Measurements from ENCODE around the gene PNKP.

Gene PNKP

GRCh38 chr19:49857061-49857837 is 10.1 kb downstream of the PNKP start:
- no peak for DNase-seq

- DNase-seq, result no peak
Measured at GRCh38 chr19:49856574-49857021, 10.8 kb downstream of the PNKP start.

DNA sequence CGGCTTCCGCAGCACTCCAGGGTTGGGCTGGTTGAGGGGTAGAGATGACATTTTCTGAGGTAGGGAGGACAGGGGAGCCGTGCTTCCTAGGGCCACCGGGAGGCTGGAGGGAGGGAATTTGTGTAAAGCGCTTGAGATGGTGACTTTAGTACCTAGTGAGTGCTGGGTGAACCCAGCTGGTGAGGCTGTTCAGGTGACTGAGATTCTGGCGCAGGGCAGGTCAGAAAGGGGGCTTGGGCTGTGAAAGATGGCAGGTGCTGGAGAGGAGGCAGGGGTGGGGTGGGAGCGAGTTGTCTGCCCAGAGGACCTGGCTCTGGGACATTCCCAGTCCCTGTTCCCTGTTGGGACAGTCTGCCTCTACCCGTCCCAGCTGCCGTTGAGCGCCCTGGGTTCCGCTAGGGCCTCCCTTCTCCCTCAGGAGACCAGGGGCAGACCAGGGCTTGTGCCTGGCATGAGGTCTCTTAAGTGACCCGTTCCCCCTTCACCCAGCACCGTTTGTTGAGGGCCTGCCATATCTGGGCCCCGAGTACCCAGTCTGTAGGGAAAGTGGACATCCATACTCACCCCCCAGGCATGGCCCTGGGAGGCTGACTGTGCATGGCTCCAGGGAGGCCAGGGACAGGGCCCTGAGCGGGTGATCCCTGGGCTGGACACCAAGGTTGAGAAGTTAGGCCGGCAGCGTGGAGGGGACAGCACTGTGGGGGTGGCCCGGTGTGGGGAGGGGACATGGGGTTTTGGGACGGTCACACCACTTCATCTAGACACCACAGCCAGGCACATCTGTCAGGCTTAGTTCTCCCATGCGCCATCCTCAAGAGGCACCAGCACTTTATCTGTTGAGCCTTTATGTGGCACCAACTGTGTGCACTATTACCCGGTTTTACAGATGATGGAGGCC is 11.5 kb downstream of the PNKP start:
- DNase-seq, result no peak

DNA sequence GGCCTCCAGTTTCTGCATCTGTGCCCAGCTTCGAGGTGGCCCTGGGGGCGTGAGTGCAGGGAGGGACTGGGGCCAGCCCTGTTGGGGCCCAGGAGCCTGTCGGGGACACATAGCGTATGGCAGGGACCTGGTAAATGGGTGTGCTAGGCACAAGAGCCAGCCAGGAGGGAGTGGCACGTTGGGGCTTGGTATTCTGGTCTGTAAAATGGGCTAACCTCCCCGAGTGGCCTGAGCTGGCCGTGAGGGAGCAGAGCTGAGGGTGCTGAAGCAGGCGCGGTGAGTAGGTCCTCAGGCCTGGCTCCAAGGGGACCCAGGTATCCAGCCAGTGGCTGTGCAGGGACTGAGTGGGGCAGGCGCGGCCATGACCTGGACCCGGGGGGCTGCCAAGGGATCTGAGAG is 12.1 kb downstream of the PNKP start:
- no peak for DNase-seq

- no peak for DNase-seq
Measured at GRCh38 chr19:49854378-49855263, 12.8 kb downstream of the PNKP start.

DNA sequence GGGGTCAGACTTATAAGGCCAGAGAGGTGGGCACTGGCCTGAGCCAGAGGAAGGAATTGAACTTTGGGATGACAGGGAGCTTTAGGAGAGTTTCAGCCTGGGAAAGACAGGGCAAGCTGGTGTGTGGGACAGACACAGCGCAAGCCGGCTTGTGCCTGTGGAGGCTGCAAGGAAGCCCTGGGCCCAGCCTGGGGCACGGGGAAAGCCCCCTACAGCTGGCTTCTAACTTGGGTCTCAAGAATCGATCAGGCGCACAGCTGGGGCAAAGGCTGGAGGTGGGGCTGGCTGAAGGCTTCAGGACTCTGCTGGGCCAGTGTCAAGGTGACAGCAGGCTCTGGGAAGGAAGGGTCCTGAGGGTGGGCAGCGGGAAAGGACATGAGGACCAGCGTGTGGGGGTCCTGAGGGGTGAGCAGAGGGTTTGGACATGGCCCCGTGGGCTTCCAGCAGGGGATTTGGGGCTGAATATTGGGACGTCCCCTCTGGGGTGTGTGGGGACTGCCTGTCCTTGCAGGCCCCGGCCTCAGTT is 13.5 kb downstream of the PNKP start:
- no peak for DNase-seq

DNA sequence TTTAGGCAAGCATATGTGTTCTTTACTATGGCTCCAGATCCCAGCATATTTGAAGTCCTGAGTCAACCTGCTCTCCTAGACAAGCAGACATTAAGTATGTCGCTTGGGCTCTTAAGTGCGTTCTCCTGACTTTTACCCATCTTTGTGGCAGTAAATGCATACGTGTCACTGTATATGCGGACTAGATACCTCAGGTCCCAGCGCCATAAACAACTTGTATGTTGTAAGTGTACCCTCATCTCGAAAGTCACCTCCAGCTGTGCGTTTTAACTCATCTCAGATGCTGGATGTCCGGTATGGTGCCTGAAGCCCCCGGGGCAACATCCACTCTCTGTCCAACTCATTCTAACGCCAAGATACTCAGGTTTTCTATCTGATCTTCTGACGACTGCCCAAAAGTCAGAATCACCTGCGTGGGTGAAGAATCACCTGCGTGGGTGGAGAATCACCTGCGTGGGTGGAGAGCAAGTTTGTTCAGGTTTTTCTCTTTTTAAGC is 14.7 kb downstream of the PNKP start:
- no peak for DNase-seq

DNA sequence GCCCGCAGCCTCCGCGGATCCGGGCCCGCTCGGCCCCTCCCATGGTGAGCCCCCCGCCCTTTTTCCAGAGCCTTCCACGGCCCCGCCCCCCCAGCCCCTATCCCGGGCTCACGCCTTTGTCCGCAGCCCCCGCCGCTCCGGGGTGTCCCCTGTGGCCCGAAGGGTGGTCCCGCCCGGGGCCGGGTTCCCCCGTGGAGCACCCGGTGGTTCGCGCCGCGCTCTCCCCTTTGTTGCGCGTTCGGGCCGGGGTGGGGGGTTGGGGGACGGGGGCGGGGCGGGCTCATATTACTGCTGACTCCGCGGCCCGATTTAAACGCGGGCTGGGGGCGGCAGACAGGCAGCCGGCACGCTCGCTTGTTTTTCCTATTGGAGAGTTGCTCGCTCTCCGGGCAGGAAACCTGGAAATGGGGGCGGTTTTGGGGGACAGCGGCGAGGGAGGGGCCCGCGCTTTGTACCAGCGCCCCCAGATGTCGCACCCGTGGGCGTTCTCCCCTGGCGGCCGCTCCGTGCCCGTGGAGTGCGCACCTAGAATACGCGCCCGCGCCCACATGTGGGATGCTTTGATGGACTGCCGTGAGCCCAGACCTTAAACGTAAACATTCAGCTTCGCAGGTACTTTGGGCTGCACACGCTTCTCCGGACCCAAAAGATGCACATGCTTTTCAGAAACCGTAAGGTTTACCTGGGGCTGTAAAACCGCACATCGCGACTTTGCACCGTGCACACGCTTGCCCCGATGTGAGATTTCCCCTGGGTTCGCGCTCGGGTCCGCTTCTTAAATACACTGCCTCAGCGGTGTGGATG is 15.7 kb downstream of the PNKP start:
- DNase-seq, result no peak

DNA sequence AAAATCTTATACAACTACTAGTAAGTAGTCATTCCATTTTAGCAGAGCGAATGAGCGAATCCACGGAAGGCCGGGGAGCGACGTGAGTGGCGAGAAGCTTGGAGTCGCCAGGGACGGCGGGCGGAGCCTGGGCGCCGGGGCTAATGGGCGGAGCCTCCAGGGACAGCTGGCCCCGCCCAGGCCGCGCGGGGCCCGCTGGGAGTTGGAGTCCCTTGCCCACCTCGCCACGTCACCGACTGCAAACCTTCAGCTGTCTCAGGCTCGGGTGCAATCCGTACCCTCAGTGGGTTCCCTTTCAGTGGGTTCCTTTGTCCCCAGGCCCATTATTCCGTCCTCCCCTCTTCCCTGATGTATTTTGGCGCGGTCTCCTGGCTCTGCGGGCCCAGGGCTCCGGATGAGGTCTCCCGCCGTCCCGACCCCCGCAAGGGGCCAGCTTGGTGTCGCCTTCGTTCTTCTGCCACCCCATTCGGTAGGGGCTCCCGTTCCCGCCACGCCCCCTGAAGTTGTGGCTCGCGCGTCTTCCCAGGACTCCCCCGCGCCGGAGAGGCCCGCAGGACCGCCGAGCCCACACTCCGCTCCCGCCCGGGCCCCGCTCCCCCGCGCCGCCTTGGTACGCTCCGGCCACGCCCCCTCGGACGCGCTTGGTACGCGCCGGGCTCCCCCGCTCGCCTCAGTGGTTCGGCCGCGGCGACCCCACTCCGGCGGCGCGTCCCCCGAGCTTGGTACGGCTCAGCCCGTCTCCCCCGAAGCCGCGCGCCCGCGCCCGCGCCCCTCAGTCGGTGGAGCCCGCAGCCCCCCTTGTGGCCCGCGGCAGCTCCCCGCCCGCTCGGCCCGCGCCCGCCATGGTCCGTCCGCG is 16.7 kb downstream of the PNKP start, which contains the start of gene PTOV1:
Gene PTOV1 (plus strand): TSS at position 673 of the 856 bp plus-strand sequence.
- DNase-seq, result peak; percentile 94

DNA sequence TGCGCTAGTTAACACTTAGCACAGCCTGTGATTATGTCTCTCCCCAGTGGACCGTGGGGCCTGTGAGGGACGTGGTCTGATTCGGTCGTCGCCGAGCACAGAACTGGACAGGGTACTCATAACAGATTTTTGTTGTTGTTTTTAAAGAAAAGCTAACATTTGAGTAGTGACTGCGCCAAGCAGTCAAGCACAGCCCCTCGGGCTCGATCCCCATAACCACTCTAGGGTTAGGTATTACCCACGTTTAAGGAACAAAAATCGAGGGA is 17.2 kb downstream of the PNKP start:
- DNase-seq, result no peak

- DNase-seq, result no peak
Measured at GRCh38 chr19:49849433-49850220, 17.7 kb downstream of the PNKP start.

- no peak for DNase-seq
Measured at GRCh38 chr19:49848938-49849337, 18.4 kb downstream of the PNKP start.

DNA sequence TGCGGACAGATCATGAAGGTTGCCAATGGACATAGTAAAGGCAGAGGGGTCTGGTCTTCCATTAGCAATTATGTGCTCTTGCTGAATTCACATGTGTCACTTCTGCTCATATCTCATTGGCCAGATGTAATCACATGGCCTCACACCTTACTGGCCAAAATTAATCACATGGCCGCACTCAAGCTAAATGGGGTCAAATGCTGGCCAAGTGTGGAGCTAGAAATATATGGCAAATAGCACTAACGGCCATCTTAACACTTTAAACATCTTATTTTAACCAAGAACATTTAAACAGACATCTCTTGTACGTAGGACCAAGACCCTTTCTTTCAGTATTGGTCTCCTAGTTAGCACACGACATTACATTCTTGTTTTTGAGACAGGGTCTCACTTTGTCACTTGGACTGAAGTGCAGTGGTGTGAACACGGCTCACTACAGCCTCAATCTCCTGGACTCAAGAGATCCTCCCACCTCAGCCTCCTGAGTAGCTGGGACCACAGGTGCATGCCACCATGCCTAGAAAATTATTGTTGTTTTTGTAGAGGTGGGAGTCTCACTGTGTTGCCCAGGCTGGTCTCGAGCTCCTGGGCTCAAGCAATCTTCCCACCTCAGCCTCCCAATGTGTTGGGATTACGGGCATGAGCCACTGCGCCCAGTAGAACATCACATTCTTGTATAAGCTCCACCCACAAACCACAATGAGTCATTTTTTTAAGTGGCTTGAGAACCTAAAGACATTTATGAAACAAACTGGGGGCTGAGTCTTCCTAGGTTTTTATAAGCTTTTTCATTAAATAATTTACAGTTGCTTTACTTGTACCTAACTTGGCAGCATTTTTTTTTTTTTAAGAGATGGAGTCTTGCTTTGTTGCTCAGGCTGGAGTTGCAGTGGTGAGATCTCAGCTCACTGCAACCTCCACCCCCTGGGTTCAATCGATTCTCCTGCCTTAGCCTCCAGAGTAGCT is 19.4 kb downstream of the PNKP start:
- DNase-seq, result no peak

GRCh38 chr19:49846408-49846807 is 21.0 kb downstream of the PNKP start:
- no peak for DNase-seq

DNA sequence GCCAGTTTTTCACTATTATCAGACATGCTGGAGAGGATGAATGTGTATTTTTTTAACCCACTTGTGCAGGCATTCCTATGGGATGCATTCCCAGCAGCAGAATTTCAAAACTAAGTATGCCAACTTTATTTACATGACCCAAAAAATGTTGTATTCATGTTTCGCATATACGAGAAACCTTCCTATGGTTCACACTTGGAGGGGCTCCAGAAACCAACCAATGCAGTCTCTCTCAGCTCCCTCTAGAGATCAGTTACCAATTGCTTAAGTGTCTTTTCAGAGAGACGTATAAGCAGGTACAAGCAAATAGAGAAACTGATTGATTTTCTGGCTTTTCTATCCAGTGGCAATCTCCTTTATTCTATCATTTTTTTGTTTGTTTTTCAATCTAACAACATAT is 22.0 kb downstream of the PNKP start:
- no peak for DNase-seq

- DNase-seq, result no peak
Measured at GRCh38 chr19:49844138-49845095, 23.0 kb downstream of the PNKP start.

DNA sequence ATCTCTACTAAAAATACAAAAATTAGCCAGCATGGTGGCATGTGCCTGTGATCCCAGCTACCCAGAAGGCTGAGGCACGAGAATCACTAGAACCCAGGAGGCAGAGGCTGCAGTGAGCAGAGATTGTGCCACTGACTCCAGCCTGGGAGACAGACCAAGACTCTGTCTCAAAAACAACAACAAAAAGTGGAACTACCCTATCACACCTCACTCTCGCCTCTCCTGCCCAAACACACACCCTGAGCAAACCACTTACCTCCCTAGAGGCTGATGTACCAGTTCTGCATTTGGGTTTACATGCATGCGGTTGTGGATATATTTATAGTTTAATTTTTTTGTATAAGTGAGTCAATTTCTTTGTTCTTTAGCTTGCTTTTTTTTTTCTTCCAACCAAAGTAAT is 24.1 kb downstream of the PNKP start:
- no peak for DNase-seq
